ENCODE results near the gene DDX43.

DNA sequence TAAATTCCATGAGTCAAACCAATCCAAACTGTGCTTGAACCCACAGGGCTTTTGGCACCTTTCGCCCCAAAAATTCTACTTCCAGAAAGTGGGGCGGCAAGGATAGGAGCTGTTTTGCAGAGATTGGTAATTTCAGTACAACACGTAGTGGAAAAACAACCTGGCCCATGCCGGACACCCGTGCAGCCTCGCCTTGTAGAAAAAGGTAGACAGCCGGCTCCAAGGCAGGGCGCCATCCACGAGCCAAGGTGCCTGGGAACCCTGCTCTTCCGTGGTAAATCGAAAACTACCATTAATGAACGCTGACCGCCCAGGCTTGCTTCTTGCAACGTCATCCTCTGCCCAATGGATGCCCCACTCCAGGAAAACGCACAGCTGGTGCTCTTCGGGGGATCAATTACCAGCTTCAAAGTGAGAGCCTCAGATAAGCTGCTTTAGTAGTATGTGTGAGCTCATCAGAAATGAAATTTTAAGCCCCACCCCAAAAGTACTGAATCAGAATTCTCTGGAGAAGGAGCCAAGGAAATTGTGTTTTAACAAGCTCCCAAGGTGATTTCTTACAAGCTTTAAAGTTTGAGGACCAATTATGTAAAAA, 26.8 kb upstream of the DDX43 start:
- TF ChIP-seq, protein P1, sequence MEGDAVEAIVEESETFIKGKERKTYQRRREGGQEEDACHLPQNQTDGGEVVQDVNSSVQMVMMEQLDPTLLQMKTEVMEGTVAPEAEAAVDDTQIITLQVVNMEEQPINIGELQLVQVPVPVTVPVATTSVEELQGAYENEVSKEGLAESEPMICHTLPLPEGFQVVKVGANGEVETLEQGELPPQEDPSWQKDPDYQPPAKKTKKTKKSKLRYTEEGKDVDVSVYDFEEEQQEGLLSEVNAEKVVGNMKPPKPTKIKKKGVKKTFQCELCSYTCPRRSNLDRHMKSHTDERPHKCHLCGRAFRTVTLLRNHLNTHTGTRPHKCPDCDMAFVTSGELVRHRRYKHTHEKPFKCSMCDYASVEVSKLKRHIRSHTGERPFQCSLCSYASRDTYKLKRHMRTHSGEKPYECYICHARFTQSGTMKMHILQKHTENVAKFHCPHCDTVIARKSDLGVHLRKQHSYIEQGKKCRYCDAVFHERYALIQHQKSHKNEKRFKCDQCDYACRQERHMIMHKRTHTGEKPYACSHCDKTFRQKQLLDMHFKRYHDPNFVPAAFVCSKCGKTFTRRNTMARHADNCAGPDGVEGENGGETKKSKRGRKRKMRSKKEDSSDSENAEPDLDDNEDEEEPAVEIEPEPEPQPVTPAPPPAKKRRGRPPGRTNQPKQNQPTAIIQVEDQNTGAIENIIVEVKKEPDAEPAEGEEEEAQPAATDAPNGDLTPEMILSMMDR (IDR thresholded peaks at IDR 0.05) = no peak
- no peak for TF ChIP-seq POLR2A (IDR thresholded peaks at IDR 0.05)

All from lower leg skin (tissue), 3 donors.